ENCODE data around the gene ELMO1.

DNA sequence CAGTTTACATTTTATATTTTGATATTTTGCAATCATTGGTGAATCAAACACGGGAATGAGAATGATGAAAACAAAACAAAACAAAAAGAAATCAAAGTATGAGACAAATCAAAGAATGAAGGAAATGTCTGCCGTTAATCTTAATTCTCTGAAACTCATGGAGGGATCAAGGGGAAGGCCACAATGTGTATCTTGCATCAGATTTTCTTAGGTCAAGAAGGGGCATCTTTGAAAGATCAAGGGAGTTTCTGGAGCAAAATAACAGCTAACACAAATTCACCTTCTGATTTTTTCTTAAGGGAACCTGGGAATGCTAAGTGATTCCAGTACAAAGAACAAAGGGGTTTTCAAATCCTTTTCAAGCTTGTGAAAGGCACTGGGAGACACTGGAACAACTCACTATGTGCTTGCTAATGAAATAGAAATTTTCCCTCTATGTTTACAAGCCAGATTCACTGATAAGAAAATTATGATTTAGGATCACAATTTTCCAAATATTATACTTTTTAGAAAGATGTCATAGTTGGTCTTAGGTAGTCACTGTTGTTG lies 402.1 kb downstream of the ELMO1 start:
- TF ChIP-seq CTCF (conservative IDR thresholded peaks at IDR 0.05; ENCODE audit: low read depth, low read length) (no peak), EZH2 (IDR thresholded peaks at IDR 0.05; ENCODE audit: borderline replicate concordance, low read depth, low read length, poor library complexity, severe bottlenecking) (no peak)

Data from A673 (cell line).